ENCODE results near the gene PPP1R3E.
"Not testable (repeated sequence)": the region's sequence is repeated elsewhere in the genome, so short reads cannot be mapped to it uniquely, and the experiment has no call there.

The PPP1R3E gene, protein sequence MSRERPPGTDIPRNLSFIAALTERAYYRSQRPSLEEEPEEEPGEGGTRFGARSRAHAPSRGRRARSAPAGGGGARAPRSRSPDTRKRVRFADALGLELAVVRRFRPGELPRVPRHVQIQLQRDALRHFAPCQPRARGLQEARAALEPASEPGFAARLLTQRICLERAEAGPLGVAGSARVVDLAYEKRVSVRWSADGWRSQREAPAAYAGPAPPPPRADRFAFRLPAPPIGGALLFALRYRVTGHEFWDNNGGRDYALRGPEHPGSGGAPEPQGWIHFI

GRCh38 chr14:23302290-23303225 lies at the start of gene PPP1R3E:
Gene PPP1R3E, minus strand, starts transcription at chr14:23302859. Its CDS starts 283 bp downstream, at chr14:23302576.
- H3K4me3 ChIP-seq (ENCODE audit: low read depth, low read length): peak within 1 kb of the TSS; percentile 60

GRCh38 chr14:23351681-23352505 lies 49.2 kb upstream of the PPP1R3E start:
- peak overlapping the region; percentile 66 for H3K4me3 ChIP-seq (ENCODE audit: low read depth, low read length)

GRCh38 chr14:23349156-23349845 lies 46.6 kb upstream of the PPP1R3E start:
- H3K4me3 ChIP-seq (ENCODE audit: low read depth, low read length): no peak overlapping the region

DNA sequence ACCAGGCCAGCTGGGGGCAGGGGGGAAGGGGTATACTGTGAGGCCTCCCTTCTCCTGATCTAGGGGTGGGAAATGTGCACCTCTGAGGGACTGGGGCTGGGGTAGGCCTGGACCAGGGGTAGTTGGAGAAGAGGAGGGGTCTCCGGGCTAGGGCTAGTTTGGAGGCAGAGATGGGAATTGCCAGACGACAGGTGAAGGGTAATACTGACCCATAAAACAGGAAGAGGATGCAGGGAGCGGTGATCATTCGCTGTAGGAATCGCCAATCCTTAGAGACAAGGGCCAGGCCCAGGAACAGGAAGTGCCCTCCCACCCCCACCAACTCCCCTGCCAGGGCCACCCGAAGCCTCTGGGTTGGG lies 45.6 kb upstream of the PPP1R3E start:
- H3K4me3 ChIP-seq (ENCODE audit: low read depth, low read length): no peak overlapping the region

DNA sequence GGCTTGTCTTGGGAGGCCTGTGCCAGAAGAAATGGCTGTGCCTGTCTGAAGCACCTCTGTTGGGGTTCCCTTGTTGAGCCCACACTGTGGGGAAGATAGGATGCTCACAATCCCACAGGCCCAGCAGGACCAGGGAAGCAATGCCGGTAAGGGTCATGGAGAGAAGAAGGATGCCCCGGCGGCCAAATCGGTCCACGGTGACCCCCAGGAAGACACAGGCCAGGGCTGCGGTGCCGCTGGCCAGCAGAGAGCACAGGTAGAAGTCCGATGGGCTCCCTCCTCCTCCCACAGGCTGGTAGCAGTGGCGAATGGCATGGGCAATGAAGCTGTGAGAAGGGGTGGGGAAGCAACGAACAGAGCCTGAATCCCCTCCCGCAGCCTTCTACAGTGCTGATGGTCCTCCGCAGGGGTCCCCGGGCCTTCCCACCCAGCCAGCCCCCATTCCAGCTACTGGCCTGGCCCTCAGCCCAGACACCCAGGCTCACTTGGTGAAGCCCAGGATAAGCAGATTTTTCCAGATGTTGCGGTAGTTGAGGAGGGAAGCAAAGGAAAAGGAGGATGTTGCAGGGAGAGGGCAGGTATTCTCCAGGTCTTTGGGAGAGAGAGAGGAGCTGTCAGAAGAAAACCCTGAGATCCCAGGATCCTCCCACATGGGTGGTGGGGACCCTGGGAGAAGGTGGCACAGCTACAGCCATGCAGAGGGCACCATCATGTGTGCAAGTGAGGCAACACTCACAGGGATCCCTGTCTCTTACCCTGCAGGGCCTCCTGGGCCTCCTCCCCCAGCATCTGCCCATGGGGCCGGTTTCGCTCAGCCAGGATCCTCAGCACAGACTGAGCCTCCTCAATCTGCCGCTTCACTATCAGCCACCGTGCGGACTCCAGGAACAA lies 45.0 kb upstream of the PPP1R3E start:
- no peak overlapping the region for H3K4me3 ChIP-seq (ENCODE audit: low read depth, low read length)

GRCh38 chr14:23346693-23347405 lies 44.2 kb upstream of the PPP1R3E start:
- H3K4me3 ChIP-seq (ENCODE audit: low read depth, low read length): no peak overlapping the region

DNA sequence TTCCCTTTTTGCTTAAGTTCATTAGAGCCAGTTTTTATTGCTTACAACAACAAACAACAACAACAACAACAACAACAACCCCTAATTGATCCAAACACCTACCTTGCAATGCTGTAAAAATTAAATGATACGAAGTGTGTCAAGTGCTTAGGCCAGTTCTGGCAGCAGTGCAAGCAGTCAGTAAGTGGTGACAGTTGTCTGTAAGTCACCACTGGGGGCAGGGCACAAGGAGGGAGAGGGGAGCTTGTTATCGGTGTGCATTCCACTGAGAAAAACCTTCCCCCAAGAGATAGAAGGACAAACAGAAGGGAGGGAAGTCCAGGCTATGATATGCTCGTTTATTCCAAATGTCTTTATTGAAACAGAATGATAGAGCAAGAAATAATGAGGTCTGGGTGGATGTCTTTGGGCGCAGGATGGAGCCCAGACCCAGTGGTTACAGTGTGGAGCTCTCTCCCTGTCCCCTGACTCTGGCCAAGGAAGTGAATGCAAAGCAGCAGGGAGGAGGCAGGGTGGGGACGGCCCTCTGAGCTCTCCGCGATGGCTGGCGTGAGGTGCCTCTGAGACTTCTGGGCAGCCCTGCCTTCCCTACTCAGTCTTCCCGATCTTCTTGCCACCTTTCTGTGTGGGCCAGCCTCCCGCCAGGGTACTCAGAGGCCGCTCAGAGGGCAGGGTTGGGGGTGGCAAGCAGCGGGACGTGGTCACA lies 43.5 kb upstream of the PPP1R3E start:
- H3K4me3 ChIP-seq (ENCODE audit: low read depth, low read length): no peak overlapping the region

DNA sequence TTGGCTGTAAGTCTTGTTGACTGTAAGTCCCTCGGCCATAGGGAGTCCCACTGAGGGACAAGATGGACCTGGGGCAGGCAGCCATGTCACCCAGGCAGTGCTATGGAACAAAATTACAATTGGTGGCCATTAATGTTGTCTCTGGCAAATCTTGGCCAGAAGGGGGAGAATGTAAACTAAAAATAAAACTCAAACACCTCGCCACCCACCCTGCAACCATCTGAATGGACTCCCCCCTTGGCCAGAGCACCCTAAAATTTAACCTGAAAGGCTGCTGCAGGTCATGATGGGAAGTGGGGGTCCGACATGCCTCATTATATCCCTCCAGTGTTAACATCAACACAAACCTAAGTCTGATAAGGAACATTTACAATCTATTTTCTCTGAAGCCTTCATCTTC lies 41.8 kb upstream of the PPP1R3E start:
- no peak overlapping the region for H3K4me3 ChIP-seq (ENCODE audit: low read depth, low read length)

DNA sequence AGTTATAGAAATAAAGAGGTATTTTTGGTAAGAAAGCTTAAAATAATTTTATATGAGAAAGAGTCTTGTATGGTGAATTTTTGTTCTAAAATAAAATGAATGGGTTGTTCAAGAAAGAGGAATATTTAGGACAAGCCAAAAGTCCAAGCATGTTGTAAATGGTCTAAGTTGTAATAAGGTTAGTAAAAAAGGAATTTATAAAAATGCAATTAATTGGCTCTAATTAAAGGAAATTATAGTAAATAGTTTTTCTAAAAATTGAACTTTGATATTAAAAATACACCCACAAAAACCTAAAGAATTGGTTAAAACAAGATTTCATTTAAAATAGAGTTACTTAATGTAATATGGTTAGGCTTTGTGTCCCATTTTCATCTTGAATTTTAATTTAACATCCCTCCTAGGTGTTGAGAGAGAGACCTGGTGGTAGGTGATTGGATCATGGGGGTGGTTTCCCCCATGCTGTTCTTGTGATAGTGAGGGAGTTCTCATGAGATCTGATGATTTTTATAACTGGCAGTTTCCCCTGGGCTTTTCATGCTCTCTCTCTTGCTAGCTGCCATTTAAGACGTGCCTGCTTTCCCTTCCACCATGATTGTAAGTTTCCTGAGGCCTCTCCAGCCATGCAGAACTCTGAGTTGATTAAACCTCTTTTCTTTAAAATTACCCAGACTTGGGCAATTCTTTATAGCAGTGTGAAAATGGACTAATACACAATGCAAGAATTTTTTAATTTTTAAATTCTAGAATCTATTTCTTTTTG lies 37.0 kb upstream of the PPP1R3E start:
- H3K4me3 ChIP-seq (ENCODE audit: low read depth, low read length): no peak overlapping the region

GRCh38 chr14:23335623-23336022 lies 33.0 kb upstream of the PPP1R3E start:
- H3K4me3 ChIP-seq (ENCODE audit: low read depth, low read length): no peak overlapping the region

- no peak overlapping the region for H3K4me3 ChIP-seq (ENCODE audit: low read depth, low read length)
Measured at GRCh38 chr14:23327947-23328744, 25.5 kb upstream of the PPP1R3E start.

DNA sequence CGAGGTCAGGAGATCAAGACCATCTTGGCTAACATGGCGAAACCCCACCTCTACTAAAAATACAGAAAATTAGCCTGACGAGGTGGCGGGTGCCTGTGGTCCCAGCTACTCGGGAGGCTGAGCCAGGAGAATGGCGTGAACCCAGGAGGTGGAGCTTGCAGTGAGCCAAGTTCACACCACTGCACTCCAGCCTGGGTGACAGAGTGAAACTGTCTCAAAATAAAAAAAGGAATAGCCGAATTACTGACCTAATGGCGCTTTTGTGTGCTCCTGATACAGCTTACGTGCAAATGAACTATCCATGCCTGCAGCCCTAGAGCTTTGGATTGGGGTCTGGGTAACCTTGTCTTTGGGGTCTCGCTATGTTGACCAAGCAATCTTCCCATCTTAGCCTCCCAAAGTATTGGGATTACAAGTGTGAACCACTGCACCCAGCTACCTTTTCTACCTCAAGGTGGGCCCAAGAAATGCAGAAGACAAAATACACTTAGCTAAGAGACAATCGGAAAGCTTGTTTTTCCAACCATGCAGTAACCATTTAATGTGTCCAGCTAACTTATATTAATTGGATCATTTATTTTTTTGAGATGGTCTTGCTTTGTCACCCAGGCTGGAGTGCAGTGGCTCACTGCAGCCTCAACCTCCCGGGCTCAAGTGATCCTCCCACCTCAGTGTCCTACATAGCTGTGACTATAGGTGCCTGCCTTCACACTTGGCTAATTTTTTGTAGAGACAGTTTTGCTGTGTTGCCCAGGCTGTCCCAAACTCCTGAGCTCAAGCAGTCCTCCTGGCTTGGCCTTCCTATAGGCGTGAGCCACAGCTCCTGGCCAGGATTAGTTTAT lies 24.1 kb upstream of the PPP1R3E start:
- no peak overlapping the region for H3K4me3 ChIP-seq (ENCODE audit: low read depth, low read length)

DNA sequence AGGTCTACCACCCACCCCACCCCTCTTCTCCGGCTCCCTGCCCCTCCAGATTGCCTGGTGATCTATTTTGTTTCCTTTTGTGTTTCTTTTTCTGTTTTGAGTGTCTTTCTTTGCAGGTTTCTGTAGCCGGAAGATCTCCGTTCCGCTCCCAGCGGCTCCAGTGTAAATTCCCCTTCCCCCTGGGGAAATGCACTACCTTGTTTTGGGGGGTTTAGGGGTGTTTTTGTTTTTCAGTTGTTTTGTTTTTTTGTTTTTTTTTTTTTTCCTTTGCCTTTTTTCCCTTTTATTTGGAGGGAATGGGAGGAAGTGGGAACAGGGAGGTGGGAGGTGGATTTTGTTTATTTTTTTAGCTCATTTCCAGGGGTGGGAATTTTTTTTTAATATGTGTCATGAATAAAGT lies 23.1 kb upstream of the PPP1R3E start:
- H3K4me3 ChIP-seq (ENCODE audit: low read depth, low read length): not testable (repeated sequence)

- no peak overlapping the region for H3K4me3 ChIP-seq (ENCODE audit: low read depth, low read length)
Measured at GRCh38 chr14:23324993-23325392, 22.3 kb upstream of the PPP1R3E start.

- no peak overlapping the region for H3K4me3 ChIP-seq (ENCODE audit: low read depth, low read length)
Measured at GRCh38 chr14:23324455-23324846, 21.8 kb upstream of the PPP1R3E start.

DNA sequence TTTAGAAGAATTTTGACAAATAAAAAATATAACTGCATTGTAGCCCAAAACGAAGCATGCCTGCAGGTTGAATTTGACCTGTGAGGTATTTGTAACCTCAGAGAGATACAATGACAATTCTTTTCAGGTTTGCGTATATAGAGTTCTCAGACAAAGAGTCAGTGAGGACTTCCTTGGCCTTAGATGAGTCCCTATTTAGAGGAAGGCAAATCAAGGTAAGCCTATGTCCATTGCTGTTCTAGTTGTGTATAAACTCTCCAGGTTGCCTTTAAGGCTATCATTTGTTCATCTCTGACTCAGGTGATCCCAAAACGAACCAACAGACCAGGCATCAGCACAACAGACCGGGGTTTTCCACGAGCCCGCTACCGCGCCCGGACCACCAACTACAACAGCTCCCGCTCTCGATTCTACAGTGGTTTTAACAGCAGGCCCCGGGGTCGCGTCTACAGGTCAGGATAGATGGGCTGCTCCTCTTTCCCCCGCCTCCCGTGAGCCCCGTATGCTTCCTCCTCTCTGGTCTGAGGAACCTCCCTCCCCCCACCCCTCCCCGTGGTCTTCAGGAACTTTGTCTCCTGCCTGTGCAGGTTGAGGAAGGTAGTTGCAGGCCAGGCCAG lies 21.3 kb upstream of the PPP1R3E start:
- no peak overlapping the region for H3K4me3 ChIP-seq (ENCODE audit: low read depth, low read length)
